GM12873 (cell line): ENCODE measurements around the gene FOXF1.

Source experiments
- TF ChIP-seq, protein P1 (sequence below): IDR thresholded peaks from 2 replicates; pipeline ENCODE4 v1.5.1; 2012; ENCODE audit warnings: low read depth, mild to moderate bottlenecking, moderate library complexity, low read length, control low read depth; ENCODE audit not compliant: insufficient read depth; ENCODE audit errors: missing control alignments

Gene FOXF1

DNA sequence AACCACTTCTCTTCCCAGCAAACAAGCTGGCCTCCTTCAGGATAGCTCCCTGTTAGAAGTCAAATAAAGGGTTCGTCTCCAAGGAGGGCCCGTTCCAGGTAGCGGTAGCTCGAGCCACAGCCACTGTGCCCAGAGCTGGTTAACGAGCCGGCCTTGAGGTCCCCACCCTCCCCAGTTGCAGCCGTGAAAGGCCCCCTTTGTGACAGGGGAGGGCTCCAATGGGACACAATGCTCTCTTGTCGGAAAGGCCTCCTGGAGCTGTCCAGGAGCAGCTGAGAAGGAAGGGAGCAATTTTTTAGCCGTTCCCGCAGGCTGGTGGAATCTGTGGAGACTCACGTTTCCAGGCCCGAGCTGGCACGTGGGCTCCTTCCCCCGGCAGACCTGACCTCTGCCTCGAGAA lies 29.9 kb upstream of the FOXF1 start:
- TF ChIP-seq, protein P1, sequence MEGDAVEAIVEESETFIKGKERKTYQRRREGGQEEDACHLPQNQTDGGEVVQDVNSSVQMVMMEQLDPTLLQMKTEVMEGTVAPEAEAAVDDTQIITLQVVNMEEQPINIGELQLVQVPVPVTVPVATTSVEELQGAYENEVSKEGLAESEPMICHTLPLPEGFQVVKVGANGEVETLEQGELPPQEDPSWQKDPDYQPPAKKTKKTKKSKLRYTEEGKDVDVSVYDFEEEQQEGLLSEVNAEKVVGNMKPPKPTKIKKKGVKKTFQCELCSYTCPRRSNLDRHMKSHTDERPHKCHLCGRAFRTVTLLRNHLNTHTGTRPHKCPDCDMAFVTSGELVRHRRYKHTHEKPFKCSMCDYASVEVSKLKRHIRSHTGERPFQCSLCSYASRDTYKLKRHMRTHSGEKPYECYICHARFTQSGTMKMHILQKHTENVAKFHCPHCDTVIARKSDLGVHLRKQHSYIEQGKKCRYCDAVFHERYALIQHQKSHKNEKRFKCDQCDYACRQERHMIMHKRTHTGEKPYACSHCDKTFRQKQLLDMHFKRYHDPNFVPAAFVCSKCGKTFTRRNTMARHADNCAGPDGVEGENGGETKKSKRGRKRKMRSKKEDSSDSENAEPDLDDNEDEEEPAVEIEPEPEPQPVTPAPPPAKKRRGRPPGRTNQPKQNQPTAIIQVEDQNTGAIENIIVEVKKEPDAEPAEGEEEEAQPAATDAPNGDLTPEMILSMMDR: no peak

DNA sequence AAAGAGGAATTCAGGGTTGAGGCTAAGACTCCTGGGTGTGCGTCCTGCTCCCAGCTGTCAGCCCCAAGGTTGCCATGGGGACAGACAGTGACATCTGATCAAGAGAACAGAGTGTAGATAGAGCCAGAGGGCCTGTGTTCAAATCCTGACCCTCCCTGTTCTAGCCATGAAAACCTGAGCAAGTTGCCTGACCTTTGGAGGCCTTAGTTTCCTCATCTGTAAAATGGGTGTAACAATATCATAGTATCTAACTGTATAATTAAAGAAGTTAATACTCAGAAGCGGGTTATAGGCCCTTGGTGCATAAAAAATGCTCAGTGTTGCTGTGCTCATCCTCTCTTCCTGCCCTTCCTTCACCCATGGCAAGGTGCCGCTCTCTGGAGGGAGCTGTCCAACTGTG lies 28.7 kb upstream of the FOXF1 start:
- TF ChIP-seq, protein P1: no peak

DNA sequence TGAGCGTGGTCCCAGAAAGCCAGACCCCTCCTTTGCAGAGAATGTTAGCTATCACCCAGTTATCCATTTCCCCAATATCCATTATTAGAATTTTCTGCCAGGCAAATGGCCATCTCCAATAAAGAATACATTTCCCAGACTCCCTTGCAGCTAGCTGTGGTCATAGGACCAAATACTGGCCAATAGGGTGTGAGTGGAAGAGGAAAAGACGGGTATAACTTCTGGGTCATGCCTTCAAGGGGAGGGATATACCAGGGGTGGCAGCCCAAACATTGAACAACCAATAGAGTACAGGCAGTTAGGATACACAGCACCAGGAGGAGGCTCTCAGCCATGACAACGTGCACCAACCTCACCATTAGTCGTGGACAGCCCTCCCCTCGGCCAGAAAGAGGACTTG lies 26.1 kb upstream of the FOXF1 start:
- TF ChIP-seq, protein P1: no peak

DNA sequence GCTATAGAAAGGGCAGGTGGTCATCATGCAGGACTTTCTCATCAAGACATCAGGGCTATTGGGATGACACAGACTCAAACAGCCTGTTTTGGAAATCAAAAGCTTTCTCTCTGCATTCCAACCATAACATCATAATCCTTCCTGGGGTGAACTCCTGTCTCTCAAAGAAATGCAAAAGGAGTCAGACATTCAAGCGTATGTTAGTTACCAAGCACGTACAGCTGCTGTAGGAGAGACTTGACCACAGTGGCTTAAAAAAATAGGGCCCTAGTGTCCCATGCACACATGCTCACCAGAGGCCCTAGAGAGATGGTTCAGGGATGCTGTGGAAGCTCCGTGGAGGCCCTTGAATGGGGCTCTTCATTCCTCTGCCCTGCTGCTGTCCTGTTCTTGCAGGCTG lies 24.6 kb upstream of the FOXF1 start:
- TF ChIP-seq, protein P1: no peak

DNA sequence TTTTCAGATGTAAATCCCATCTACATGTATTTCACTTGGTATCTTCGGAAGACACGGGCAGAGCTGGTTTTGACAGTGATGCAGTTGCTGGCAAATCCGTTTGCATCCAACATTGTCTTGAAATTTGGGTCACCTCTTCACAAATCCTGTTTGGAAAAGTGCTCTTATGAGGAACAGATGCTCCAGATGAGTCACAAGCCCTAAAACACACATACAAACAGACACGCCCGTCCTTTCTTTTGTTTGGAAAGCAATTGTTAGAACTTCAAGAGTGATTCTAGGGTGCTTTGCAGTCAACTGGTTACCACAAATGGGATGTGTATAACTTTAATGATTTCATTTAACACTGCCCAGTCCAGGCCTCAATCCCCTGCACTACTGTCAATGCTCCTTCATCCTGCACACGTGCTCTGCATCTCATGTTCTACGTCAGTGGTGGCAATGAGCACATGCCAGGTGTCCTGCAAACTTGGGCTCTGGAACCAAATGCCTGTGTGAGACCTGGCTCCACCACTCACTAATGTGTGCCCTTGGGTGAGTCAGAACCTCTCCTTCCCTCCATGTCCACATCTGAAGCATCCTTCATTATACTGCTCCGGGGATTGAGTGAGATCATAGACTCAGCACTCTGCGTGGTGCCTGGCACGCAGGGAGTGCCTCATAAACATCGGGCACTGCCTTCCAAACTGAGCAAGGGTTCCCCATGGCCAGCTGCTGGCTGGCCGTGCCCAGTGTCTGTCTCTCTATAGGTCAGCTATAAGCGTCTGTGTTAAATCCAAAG lies 19.3 kb upstream of the FOXF1 start:
- TF ChIP-seq, protein P1: no peak

DNA sequence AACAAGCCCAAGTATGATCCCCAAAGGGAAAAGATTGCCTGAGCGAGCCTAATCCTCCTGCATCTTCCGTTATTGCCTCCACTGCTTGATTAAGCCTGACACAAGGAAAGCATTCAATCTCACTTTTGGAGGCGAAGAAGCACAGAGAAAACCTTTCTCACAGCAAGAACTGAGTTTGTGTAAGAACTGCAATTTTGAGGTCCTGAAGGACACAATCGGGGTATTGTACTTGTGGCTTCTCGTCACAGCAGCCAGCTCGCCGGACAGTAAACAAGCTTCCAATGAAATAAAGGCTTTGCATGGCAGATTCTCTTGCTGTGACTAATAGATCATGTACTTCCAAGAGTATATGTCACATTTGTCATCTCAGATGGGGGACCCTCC lies 18.7 kb upstream of the FOXF1 start:
- TF ChIP-seq, protein P1: no peak

DNA sequence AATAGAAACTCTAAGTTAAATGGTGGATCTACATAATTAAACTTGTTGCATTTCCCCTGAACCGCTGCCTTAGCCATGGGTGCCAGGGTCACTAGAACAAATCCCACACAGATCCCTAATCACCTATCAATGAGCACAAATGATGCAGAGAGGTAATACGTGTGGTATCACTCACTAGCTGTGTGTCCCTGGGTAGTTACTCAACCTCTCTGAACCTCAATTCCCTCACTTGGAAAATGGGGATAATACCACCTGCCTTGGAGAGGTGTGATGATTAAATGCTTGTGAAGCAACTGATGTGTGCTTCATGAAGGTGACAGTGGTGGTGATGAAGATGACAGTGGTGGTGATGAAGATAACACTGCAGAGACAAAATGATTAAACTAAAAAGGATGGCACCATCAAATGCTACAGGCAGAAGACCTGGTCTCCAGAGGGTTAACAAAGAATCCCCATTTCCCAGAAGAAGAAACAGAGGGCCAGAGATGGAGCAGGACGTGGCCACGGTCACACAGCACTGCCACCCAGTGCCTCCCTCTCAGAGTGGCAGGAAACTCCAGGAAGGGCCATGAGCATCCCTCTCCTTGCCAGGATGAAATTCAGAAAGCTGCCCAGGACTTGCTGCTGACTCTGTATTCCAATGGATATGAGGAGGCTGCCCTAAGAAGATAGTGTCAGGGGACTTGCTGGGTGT lies 17.9 kb upstream of the FOXF1 start:
- TF ChIP-seq, protein P1: no peak
